HEK293 (cell line): ENCODE measurements around the gene KRTAP4-7.

Experiments
- CTCF ChIA-PET: fragments of 350-600 bp; formaldehyde crosslinking; extraction: SDS; loops from one replicate; lab custom pipeline; 2021; ENCODE audit warnings: antibody characterized with exemption; lab: Yijun Ruan, JAX
- POLR2A ChIA-PET: fragments of 300-600 bp; formaldehyde crosslinking; extraction: SDS; loops from one replicate; lab custom pipeline; 2020; ENCODE audit warnings: antibody characterized with exemption, inconsistent platforms; lab: Yijun Ruan, JAX
- H3K27ac ChIP-seq: fragments of 200-500 bp; sonication (Bioruptor generic); 2 replicates; pipeline ENCODE4 v1.5.1; 2014; ENCODE audit warnings: low read depth, low read length, control low read depth, inconsistent platforms; ENCODE audit errors: extremely low read depth
- H3K36me3 ChIP-seq, 2 experiments: fragments of 200-500 bp in 1 of 2; sonication (Bioruptor generic) in 1 of 2; 1 replicate in 1 of 2; 2 replicates in 1 of 2; pipeline ENCODE4 v1.5.1; 2014 to 2017; ENCODE audit warnings: inconsistent platforms in 2 of 2, low read length in 2 of 2; ENCODE audit not compliant: control insufficient read depth in 2 of 2, insufficient read depth in 1 of 2
- H3K4me1 ChIP-seq: fragments of 200-500 bp; sonication (Bioruptor generic); 2 replicates; pipeline ENCODE4 v1.5.1; 2014; ENCODE audit warnings: mild to moderate bottlenecking, low read length, inconsistent platforms; ENCODE audit not compliant: control insufficient read depth, insufficient read depth
- H3K4me3 ChIP-seq: 2 replicates; pipeline ENCODE4 v1.5.1; 2011; ENCODE audit warnings: low read depth, mild to moderate bottlenecking, control low read depth, low read length, moderate library complexity
- H3K9me3 ChIP-seq: fragments of 200-500 bp; sonication (Bioruptor generic); 2 replicates; pipeline ENCODE4 v1.5.1; 2014; ENCODE audit warnings: low read depth, low read length, inconsistent platforms; ENCODE audit not compliant: control insufficient read depth, insufficient read depth
- HIC1 ChIP-seq: fragments of 450-650 bp; formaldehyde crosslinking; IDR thresholded peaks from 2 replicates; pipeline ENCODE4 v1.5.1; 2016; ENCODE audit warnings: missing biosample characterization, missing genetic modification characterization
- ZNF549 ChIP-seq: fragments of 450-650 bp; IDR thresholded peaks from 2 replicates; pipeline ENCODE4 v1.5.1; 2018; ENCODE audit warnings: missing biosample characterization, missing genetic modification characterization, mild to moderate bottlenecking, inconsistent platforms, moderate library complexity
- ZNF558 ChIP-seq: fragments of 450-650 bp; formaldehyde crosslinking; IDR thresholded peaks from 2 replicates; pipeline ENCODE4 v1.5.1; 2016; ENCODE audit warnings: missing biosample characterization, missing genetic modification characterization

KRTAP4-7 gene

GRCh38 chr17:41131979-41132378 is 48.0 kb downstream of the KRTAP4-7 start (continued):
- no peak for TF ChIP-seq ZNF558

- no peak overlapping the region for H3K4me3 ChIP-seq
- no peaks in the 10 kb centered on the region for H3K36me3 ChIP-seq
- no peak overlapping the region for H3K27ac ChIP-seq
- no peak for TF ChIP-seq HIC1 (tag by site-specific recombination)
- TF ChIP-seq ZNF549 (tag by site-specific recombination): no peak
- H3K9me3 ChIP-seq: no peaks in the 10 kb centered on the region
- H3K4me1 ChIP-seq: no peaks in the 10 kb centered on the region
- CTCF ChIA-PET: interaction anchor here (0.6 to 0.7 kb wide), 2 partner anchors 44 to 277 kb away, joined by 3 to 4 read pairs; no protein-coding TSS in a partner anchor
- POLR2A ChIA-PET: no interaction called here
Observed at GRCh38 chr17:41133880-41134735, 50.2 kb downstream of the KRTAP4-7 start.
